Esophagus muscularis mucosa (tissue), 4 donors: ENCODE measurements around the gene ARHGAP32. TPM values are rescaled to one million over a fixed set of nuclear protein-coding genes. Genes with fewer than 3 reads are reported as not detected.

ENCODE experiments used
- DNase-seq: peaks from one replicate; pipeline ENCODE4 v3.0.0-alpha.2; 2017; ENCODE audit errors: extremely low spot score
- H3K27ac ChIP-seq, 4 donors: fragments of 200-600 bp; sonication (generic); replicated peaks in 1 of 4; 1 replicate in 3 of 4; 2 replicates in 1 of 4; pipeline ENCODE4 v1.5.1; 2016 to 2019; ENCODE audit warnings: mild to moderate bottlenecking in 1 of 4
- H3K27me3 ChIP-seq, 4 donors: fragments of 200-600 bp; sonication (generic); one replicate each; pipeline versions ENCODE4 v1.5.1 to v1.6.0; 2016 to 2019
- H3K36me3 ChIP-seq, 4 donors: fragments of 200-600 bp; sonication (generic); one replicate each; pipeline ENCODE4 v1.5.1; 2016 to 2019
- H3K4me1 ChIP-seq, 4 donors: fragments of 200-600 bp; sonication (generic); one replicate each; pipeline ENCODE4 v1.5.1; 2016 to 2019
- H3K4me3 ChIP-seq, 4 donors: fragments of 200-600 bp; sonication (generic); 1 replicate in 2 of 4; 2 replicates in 2 of 4; pipeline ENCODE4 v1.5.1; 2016 to 2019; ENCODE audit warnings: mild to moderate bottlenecking in 4 of 4, moderate library complexity in 1 of 4
- H3K9me3 ChIP-seq, 4 donors: fragments of 200-600 bp; sonication (generic); 1 replicate in 3 of 4; 2 replicates in 1 of 4; pipeline ENCODE4 v1.5.1; 2016 to 2019
- EP300 ChIP-seq: sonication (generic); formaldehyde crosslinking; IDR thresholded peaks from one replicate; pipeline ENCODE4 v1.6.1; 2017; ENCODE audit warnings: antibody characterized with exemption
- POLR2A ChIP-seq: fragments of 450-650 bp; IDR thresholded peaks from one replicate; pipeline ENCODE4 v1.6.1; 2017; ENCODE audit warnings: antibody characterized with exemption, moderate library complexity, mild to moderate bottlenecking, low read depth
- POLR2AphosphoS5 ChIP-seq, 2 donors: sonication (generic); formaldehyde crosslinking; IDR thresholded peaks; one replicate each; pipeline ENCODE4 v1.6.1; 2017; ENCODE audit warnings: antibody characterized with exemption in 2 of 2
- WGBS: methylation state at CpG from one replicate; pipeline ENCODE4 v1.1.5; 2018; 5-methylcytosine and 5-hydroxymethylcytosine counted together
- intact Hi-C: fragments of 100-400 bp; cut with DNase I; formaldehyde crosslinking; loops from one replicate; pipeline ENCODE4 v1.15.1; 2023
- total RNA-seq, 4 donors: library from RNA; depleted of rRNA; stranded (reverse); fragments of >200 nt; gene quantifications; one replicate each; pipeline versions ENCODE4 v1.1.0 to v1.2.1, GENCODE V29; 2016
- TF ChIP-seq, protein P1 (sequence below), 3 experiments: fragments of 200-600 bp in 2 of 3; fragments of 450-650 bp in 1 of 3; sonication (generic) in 2 of 3; IDR thresholded peaks; one replicate each; pipeline ENCODE4 v1.5.1; 2017 to 2019; ENCODE audit warnings: antibody characterized with exemption in 3 of 3, mild to moderate bottlenecking in 2 of 3, moderate library complexity in 1 of 3

The ARHGAP32 gene
- total RNA-seq, 4 donors from 2014 or later = 11.9 to 17.0 (median 15.8) TPM

DNA sequence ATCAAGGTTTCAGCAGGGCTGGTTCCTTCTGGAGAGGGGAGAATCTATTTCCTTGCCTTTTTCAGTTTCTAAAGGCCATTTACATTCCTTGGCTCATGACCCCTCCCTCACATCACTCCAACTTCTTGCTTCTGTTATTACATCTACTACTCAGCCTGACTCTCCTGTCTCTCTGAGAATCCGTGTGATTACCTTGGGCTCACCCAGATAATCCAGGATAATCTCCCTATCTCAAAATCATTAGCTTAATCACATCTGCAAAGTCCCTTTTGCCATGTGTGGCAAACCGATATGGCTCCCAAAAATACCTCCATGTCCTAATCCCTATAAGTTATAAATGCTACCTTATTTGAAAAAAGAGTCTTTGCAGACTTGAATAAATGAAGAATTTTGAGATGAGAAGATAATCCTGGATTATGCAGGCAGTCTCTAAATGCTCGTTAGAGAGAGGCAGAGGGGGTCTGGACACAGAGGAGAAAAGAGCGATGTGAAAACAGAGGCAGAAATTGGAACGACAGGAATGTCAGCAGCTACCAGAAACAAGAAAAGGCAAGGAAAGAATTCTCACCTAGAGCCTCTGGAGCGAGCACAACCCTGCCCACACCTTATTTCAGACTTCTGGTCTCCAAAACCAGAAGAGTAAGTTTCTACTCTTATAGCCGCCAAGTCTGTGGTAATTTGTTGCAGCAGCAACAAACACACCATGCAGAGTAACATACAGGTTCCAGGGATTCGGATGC, 23.6 kb upstream of the ARHGAP32 start:
- H3K36me3 ChIP-seq = no peaks in the 10 kb centered on the region
- peaks cover 0 to 7% (median 0%) of the 10 kb centered on the region in 4 donors for H3K4me1 ChIP-seq
- H3K9me3 ChIP-seq = no peaks in the 10 kb centered on the region
- TF ChIP-seq POLR2A (no peak), EP300 (no peak), POLR2AphosphoS5 (IDR thresholded peaks at IDR 0.05) (no peak)
- TF ChIP-seq, protein P1, sequence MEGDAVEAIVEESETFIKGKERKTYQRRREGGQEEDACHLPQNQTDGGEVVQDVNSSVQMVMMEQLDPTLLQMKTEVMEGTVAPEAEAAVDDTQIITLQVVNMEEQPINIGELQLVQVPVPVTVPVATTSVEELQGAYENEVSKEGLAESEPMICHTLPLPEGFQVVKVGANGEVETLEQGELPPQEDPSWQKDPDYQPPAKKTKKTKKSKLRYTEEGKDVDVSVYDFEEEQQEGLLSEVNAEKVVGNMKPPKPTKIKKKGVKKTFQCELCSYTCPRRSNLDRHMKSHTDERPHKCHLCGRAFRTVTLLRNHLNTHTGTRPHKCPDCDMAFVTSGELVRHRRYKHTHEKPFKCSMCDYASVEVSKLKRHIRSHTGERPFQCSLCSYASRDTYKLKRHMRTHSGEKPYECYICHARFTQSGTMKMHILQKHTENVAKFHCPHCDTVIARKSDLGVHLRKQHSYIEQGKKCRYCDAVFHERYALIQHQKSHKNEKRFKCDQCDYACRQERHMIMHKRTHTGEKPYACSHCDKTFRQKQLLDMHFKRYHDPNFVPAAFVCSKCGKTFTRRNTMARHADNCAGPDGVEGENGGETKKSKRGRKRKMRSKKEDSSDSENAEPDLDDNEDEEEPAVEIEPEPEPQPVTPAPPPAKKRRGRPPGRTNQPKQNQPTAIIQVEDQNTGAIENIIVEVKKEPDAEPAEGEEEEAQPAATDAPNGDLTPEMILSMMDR (IDR thresholded peaks at IDR 0.05) = no peak
- no peaks in the 10 kb centered on the region for H3K27me3 ChIP-seq
- 83% methylated on average over 8 of the region's 8 CpGs for WGBS
- no peak overlapping the region for H3K4me3 ChIP-seq
- DNase-seq = no peak
- H3K27ac ChIP-seq = no peak overlapping the region
- intact Hi-C loops = no loop called here

DNA sequence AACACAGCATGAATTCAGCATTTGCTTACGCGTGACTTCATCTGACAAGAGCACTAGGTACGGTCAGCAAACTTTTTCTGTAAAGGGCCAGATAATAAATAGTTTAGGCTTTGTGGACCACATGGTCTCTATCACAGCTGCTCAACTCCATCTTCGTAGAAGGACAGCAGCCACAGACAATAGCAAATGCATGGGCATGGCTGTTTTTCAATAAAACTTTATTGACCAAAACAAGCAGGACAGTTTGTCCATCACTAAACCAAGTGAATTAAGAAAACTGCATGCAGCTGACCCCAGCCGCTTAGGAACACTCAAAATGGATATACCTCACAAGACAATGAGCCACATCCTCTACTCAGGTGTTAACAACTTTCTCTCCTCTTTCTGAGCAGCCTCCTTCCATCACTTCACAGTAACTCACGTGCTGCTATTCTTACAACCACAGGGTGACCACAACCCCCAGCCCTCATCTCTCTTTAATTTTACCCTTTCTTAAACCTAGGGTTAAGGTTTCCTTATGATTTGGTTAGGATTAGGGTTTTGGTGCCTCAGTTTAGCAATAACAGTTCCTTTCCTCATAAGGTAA, 22.7 kb upstream of the ARHGAP32 start:
- no peaks in the 10 kb centered on the region for H3K27me3 ChIP-seq
- H3K4me1 ChIP-seq = peaks cover 0 to 13% (median 4%) of the 10 kb centered on the region in 4 donors
- H3K4me3 ChIP-seq = no peak overlapping the region
- intact Hi-C loops = no loop called here
- no peak for TF ChIP-seq POLR2AphosphoS5 (IDR thresholded peaks at IDR 0.05)
- TF ChIP-seq POLR2A = no peak
- TF ChIP-seq, protein P1 (IDR thresholded peaks at IDR 0.05) = no peak
- no peak for TF ChIP-seq EP300
- no peak for DNase-seq
- no peaks in the 10 kb centered on the region for H3K9me3 ChIP-seq
- 95% methylated on average over 6 of the region's 6 CpGs for WGBS
- no peak overlapping the region for H3K27ac ChIP-seq
- no peaks in the 10 kb centered on the region for H3K36me3 ChIP-seq

DNA sequence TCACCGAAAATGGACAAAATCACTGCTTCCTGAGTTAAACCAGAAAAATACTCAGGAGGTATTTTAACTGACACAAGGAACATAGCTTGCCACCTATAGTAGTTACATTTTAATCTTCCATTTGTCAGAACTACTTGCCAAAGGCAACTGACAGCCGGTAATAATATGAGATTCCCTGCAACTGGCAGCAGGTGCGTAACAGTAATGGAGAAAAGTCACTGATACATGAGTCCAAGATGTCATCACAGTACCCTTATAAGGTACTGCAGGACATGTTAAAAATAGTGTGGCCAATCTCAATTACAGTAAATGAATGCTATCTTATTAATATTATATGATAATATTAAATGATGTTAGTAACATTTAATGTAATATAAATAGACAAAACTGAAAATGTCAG, 21.1 kb upstream of the ARHGAP32 start:
- WGBS = 94% methylated on average over 3 of the region's 3 CpGs

DNA sequence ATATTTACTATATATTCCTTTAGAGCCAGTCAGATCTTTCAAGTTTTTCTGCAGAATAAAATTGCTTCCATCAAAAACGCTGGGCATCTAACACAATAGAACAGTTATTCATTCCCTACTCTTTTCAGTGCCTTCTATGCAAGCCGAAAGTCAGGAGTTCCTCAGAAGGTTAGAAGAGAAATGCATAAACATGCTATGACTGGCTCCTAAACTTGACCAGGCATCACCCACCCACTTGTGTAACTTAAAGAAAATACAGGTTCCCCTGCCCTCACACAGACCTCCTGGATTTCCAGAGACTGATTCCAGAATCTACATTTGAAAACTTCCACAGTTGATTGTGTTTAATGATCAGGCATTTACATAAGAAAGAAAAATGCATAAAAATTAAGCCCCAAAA, 19.3 kb upstream of the ARHGAP32 start:
- no peak overlapping the region for H3K27ac ChIP-seq
- H3K4me3 ChIP-seq = no peak overlapping the region
- intact Hi-C loops = no loop called here
- H3K36me3 ChIP-seq = no peaks in the 10 kb centered on the region
- no peaks in the 10 kb centered on the region for H3K27me3 ChIP-seq
- peaks cover 0 to 22% (median 9%) of the 10 kb centered on the region in 4 donors for H3K4me1 ChIP-seq
- DNase-seq = no peak
- TF ChIP-seq POLR2AphosphoS5 (IDR thresholded peaks at IDR 0.05) (no peak), POLR2A (no peak), EP300 (no peak)
- TF ChIP-seq, protein P1 (IDR thresholded peaks at IDR 0.05) = no peak
- H3K9me3 ChIP-seq = no peaks in the 10 kb centered on the region
- WGBS = 85% methylated on average over 2 of the region's 2 CpGs

More for the DNA sequence above, 21.1 kb upstream of the ARHGAP32 start:
- intact Hi-C loops = no loop called here
- H3K4me3 ChIP-seq = no peak overlapping the region
- H3K36me3 ChIP-seq = no peaks in the 10 kb centered on the region
- H3K9me3 ChIP-seq = no peaks in the 10 kb centered on the region
- DNase-seq = no peak
- H3K27ac ChIP-seq = no peak overlapping the region
- no peaks in the 10 kb centered on the region for H3K27me3 ChIP-seq
- H3K4me1 ChIP-seq = peaks cover 0 to 18% (median 8%) of the 10 kb centered on the region in 4 donors
- TF ChIP-seq EP300 (no peak), POLR2AphosphoS5 (IDR thresholded peaks at IDR 0.05) (no peak), POLR2A (no peak)
- TF ChIP-seq, protein P1 (IDR thresholded peaks at IDR 0.05) = no peak
